IPS-20b (cell line): ENCODE measurements around the gene POU2AF2.

Experiments
- H3K27ac ChIP-seq: one replicate; pipeline ENCODE4 v1.5.1; 2013; ENCODE audit warnings: low read length
- H3K27me3 ChIP-seq: 2 replicates; pipeline ENCODE4 v1.6.1; 2013; ENCODE audit warnings: mild to moderate bottlenecking, low read length, inconsistent platforms; ENCODE audit not compliant: insufficient read depth
- H3K36me3 ChIP-seq: 2 replicates; pipeline ENCODE4 v1.6.1; 2013; ENCODE audit warnings: low read depth, mild to moderate bottlenecking, inconsistent platforms, low read length, moderate library complexity; ENCODE audit not compliant: insufficient read depth
- H3K4me1 ChIP-seq: 2 replicates; pipeline ENCODE4 v1.6.1; 2013; ENCODE audit warnings: mild to moderate bottlenecking, control low read depth, inconsistent platforms, low read length, moderate library complexity; ENCODE audit not compliant: insufficient read depth
- H3K4me3 ChIP-seq: 2 replicates; pipeline ENCODE4 v1.5.1; 2013; ENCODE audit warnings: mild to moderate bottlenecking, low read length, inconsistent platforms
- H3K9ac ChIP-seq: 2 replicates; pipeline ENCODE4 v1.6.1; 2013; ENCODE audit warnings: low read depth, mild to moderate bottlenecking, inconsistent platforms, low read length, moderate library complexity
- H3K9me3 ChIP-seq: 2 replicates; pipeline ENCODE4 v1.6.1; 2013; ENCODE audit warnings: mild to moderate bottlenecking, low read depth, low read length, inconsistent platforms; ENCODE audit not compliant: insufficient read depth

The POU2AF2 gene

DNA sequence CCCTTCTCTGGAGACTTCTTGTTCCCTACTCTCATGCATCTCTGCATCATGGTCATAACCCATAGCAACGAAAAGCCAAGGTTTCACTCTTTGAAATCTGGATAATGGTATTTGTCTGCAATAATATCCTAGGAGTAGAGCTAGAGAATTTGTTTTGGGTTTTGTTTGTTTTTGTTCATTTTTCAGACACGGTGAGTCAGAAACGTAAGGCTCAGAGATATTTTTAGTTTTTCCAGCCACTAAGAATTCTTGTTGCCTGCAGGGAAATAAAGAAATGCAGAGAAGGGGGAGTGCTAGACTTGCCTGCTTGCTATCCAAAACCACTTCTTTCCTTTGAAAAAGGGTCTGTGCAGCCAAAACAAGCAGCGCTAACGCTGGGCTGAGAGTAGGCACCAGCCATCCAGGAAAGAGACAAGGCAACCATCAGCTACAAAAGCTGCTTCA lies 78.8 kb downstream of the POU2AF2 start:
- H3K4me1 ChIP-seq = no peaks in the 10 kb centered on the region
- H3K9me3 ChIP-seq = no peaks in the 10 kb centered on the region
- no peak overlapping the region for H3K4me3 ChIP-seq
- H3K27me3 ChIP-seq = no peaks in the 10 kb centered on the region
- no peak overlapping the region for H3K9ac ChIP-seq
- no peaks in the 10 kb centered on the region for H3K36me3 ChIP-seq
- no peak overlapping the region for H3K27ac ChIP-seq

- no peak overlapping the region for H3K4me3 ChIP-seq
- H3K4me1 ChIP-seq = no peaks in the 10 kb centered on the region
- H3K27me3 ChIP-seq = no peaks in the 10 kb centered on the region
- H3K9me3 ChIP-seq = no peaks in the 10 kb centered on the region
- no peak overlapping the region for H3K9ac ChIP-seq
- no peak overlapping the region for H3K27ac ChIP-seq
- no peaks in the 10 kb centered on the region for H3K36me3 ChIP-seq
These were observed 79.7 kb downstream of the POU2AF2 start for GRCh38 chr11:111325259-111325658.

GRCh38 chr11:111326824-111327223 lies 81.3 kb downstream of the POU2AF2 start:
- H3K9me3 ChIP-seq = no peaks in the 10 kb centered on the region
- no peaks in the 10 kb centered on the region for H3K36me3 ChIP-seq
- H3K4me1 ChIP-seq = no peaks in the 10 kb centered on the region
- no peak overlapping the region for H3K9ac ChIP-seq
- H3K27me3 ChIP-seq = no peaks in the 10 kb centered on the region
- no peak overlapping the region for H3K27ac ChIP-seq
- H3K4me3 ChIP-seq = no peak overlapping the region

- H3K27ac ChIP-seq = no peak overlapping the region
- no peaks in the 10 kb centered on the region for H3K4me1 ChIP-seq
- no peak overlapping the region for H3K4me3 ChIP-seq
- H3K9ac ChIP-seq = no peak overlapping the region
- no peaks in the 10 kb centered on the region for H3K27me3 ChIP-seq
- H3K9me3 ChIP-seq = no peaks in the 10 kb centered on the region
- no peaks in the 10 kb centered on the region for H3K36me3 ChIP-seq
These were observed 82.5 kb downstream of the POU2AF2 start for GRCh38 chr11:111327908-111328624.

DNA sequence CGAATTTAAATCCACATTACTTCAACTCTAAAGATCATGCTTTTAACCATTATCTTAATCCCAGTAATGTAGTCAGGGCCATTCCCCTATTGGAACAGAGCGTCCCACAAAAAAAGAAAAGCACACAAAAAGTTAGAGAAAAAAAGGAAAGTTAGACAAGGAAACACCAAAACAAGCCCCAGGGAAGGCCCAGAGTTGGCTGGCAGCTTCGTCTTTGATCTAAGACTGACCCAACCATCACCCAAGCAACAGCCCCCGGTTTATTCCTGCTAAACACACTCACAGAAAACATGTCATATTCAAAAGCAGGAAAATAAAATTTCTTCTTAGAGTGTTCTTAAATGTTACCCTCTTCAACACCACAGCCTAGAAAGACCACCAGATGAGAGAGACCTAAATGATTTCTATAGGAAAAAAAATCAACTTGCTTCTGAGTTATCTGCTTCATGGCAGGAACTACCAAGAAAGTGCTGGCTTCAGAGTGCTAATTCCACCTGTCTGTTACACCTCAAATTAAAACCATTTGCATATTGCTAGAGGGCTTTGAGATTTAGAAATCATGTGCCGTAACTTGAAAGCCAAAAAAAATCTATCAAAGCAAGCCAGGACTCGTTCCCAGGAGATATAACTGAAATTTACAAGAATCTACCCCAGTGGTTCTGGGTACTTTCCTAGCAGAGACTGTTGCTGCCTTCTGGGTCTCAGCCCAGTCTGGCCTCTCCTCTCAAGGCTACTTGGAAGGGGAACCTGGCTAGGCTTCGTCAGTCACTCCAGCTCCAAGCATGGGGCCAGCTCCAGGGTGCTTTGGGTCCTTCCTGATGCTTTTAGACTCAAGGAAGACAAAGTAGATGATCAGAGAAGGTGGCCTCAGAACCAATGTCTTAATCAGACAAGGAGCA lies 84.0 kb downstream of the POU2AF2 start:
- Histone ChIP-seq H3K27ac (no peak overlapping the region), H3K9ac (no peak overlapping the region), H3K9me3 (no peaks in the 10 kb centered on the region), H3K4me3 (no peak overlapping the region), H3K36me3 (no peaks in the 10 kb centered on the region), H3K27me3 (no peaks in the 10 kb centered on the region), H3K4me1 (no peaks in the 10 kb centered on the region)

GRCh38 chr11:111330234-111330893 lies 84.8 kb downstream of the POU2AF2 start:
- no peak overlapping the region for H3K9ac ChIP-seq
- no peaks in the 10 kb centered on the region for H3K27me3 ChIP-seq
- no peak overlapping the region for H3K4me3 ChIP-seq
- no peaks in the 10 kb centered on the region for H3K4me1 ChIP-seq
- H3K27ac ChIP-seq = no peak overlapping the region
- H3K36me3 ChIP-seq = no peaks in the 10 kb centered on the region
- H3K9me3 ChIP-seq = no peaks in the 10 kb centered on the region

- H3K36me3 ChIP-seq = no peaks in the 10 kb centered on the region
- H3K27me3 ChIP-seq = no peaks in the 10 kb centered on the region
- H3K4me1 ChIP-seq = peaks cover 12% of the 10 kb centered on the region
- no peak overlapping the region for H3K27ac ChIP-seq
- no peaks in the 10 kb centered on the region for H3K9me3 ChIP-seq
- H3K9ac ChIP-seq = no peak overlapping the region
- H3K4me3 ChIP-seq = no peak overlapping the region
These were observed 86.4 kb downstream of the POU2AF2 start for GRCh38 chr11:111331711-111332479.

- Histone ChIP-seq H3K9ac (no peak overlapping the region), H3K27ac (no peak overlapping the region), H3K9me3 (no peaks in the 10 kb centered on the region), H3K4me1 (peaks cover 12% of the 10 kb centered on the region), H3K36me3 (no peaks in the 10 kb centered on the region), H3K4me3 (no peak overlapping the region), H3K27me3 (no peaks in the 10 kb centered on the region)
These were observed 89.3 kb downstream of the POU2AF2 start for GRCh38 chr11:111334532-111335502.

GRCh38 chr11:111335549-111335948 lies 90.0 kb downstream of the POU2AF2 start:
- Histone ChIP-seq H3K9ac (no peak overlapping the region), H3K4me1 (peaks cover 12% of the 10 kb centered on the region), H3K36me3 (no peaks in the 10 kb centered on the region), H3K9me3 (no peaks in the 10 kb centered on the region), H3K27ac (no peak overlapping the region), H3K4me3 (no peak overlapping the region), H3K27me3 (no peaks in the 10 kb centered on the region)
